Neural cell (in vitro differentiated cells): ENCODE data around the gene LGALS3BP.

Source experiments
- CTCF ChIP-seq: fragments of 450-650 bp; IDR thresholded peaks from 2 replicates; pipeline ENCODE4 v1.5.1; 2014; ENCODE audit warnings: antibody characterized with exemption, mild to moderate bottlenecking, moderate library complexity; ENCODE audit not compliant: poor library complexity, severe bottlenecking
- EZH2 ChIP-seq: fragments of 200-600, 300-800 bp; shearing (Covaris generic), sonication (generic); IDR thresholded peaks from 2 replicates; pipeline ENCODE4 v1.6.1; 2014; ENCODE audit warnings: antibody characterized with exemption, low read length, borderline replicate concordance, mild to moderate bottlenecking; ENCODE audit not compliant: insufficient read depth, poor library complexity, severe bottlenecking
- REST ChIP-seq: IDR thresholded peaks from 2 replicates; pipeline ENCODE4 v1.6.1; 2012; ENCODE audit warnings: borderline replicate concordance

DNA sequence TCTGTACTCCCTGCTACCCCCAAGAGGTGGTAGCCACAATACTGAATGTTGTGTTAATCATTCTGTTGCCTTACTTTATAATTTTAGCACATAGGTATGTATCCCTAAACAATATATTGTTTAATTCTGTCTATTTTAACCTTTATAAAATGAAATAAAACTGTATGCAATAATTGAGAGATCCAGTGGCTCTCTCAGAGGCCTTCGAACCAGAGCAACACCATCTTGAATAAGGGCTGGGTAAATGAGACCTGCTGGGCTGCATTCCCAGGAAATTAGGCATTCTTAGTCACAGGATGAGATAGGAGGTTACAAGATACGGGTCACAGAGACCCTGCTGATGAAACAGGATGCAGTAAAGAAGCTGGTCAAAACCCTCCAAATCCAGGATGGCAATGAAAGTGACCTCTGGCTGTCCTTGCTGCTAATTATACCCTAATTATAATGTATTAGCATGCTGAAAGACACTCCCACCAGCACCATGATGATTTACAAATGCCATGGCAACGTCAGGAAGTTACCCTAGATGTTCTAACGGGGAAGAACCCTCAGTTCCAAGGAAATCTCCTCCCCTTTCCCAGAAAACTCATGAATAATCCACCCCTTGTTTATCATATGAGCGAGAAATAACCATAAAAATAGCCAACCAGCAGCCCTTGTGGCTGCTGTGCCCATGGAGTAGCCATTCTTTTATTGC lies 31.9 kb upstream of the LGALS3BP start:
- TF ChIP-seq CTCF (no peak), EZH2 (no peak), REST (no peak)
